ENCODE measurements around the gene ZNF100. TPM values are rescaled to one million over a fixed set of nuclear protein-coding genes. Genes with fewer than 3 reads are reported as not detected.

The ZNF100 gene
- 4.4 and 7.2 TPM in 2 replicates for total RNA-seq

DNA sequence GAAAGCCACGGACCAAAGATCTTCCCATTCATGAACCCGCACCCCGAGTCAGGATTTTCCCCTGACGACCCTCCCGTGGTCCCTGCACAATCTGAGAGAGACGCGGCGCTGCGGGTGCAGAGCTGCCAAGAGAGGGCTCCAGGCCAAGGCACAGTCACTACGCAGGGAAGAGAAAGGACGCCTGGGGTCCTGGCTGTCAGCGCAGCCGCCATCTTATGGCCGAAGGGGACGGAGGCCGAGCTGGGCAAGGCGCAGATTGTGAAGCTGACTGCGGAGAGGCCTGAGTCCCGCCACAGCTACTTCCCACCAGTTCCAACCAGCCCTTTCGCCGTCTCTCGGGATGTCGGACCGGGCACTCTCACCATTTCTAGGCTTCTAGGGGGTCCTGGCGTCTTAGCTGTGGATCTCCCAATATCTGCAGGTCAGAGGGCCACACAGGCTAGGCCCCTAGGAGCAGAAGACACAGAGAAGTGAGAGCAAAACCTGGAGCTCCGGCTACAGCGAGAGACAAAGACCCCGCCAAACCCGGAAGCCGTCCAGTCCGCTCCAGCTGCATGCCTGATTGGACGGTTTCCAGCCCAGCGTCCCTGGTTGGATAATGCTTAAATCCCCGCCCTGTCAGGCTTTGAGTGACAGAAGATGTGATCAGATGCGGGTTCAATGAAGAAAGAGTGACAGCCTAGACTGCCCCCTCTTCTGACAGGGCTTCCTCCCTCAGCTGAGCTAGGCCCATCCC, at the start of gene ZNF100:
Gene ZNF100, minus strand, starts transcription at position 515 of the 736 bp plus-strand sequence. Its CDS starts 150 bp downstream, at position 365.

Small RNAs within 50 kb of the gene (small RNA-seq; reads per million reads assigned to genes)
- not detected for gene VN1R84P

Other genes with a start within 250 kb of the ZNF100 start
- gene ZNF43, start 68.6 kb upstream of the ZNF100 start, total RNA-seq, result 9.9 and 14.3 TPM in 2 replicates
- gene ZNF208, start 243.4 kb upstream of the ZNF100 start, total RNA-seq, result 0.52 and 1.4 TPM in 2 replicates